Natural killer cell (primary cell): ENCODE results near the gene WDR37. TPM values are rescaled to one million over a fixed set of nuclear protein-coding genes. Genes with fewer than 3 reads are reported as not detected.

Experiments used
- ATAC-seq, 3 donors: fragments of 150-1000 bp in 2 of 3; fragments of 200-7000 bp in 1 of 3; cut with Tn5 transposase; 1 replicate in 1 of 3; 2 replicates in 2 of 3; pipeline ENCODE4 v1.10.0; 2021; ENCODE audit warnings: mild to moderate bottlenecking in 2 of 3, moderate library complexity in 2 of 3
- DNase-seq, 2 donors: peaks; one replicate each; pipeline versions ENCODE4 v3.0.0 to v3.0.0-alpha.2; 2013 to 2021; ENCODE audit warnings: mixed read lengths in 1 of 2
- H3K27ac ChIP-seq: one replicate; pipeline ENCODE4 v1.5.1; 2013; ENCODE audit warnings: mild to moderate bottlenecking, low read length
- H3K27me3 ChIP-seq: one replicate; pipeline ENCODE4 v1.6.1; 2013; ENCODE audit warnings: low read length; ENCODE audit not compliant: control insufficient read depth, insufficient read depth
- H3K36me3 ChIP-seq: one replicate; pipeline ENCODE4 v1.6.1; 2013; ENCODE audit warnings: low read length; ENCODE audit not compliant: control insufficient read depth, insufficient read depth
- H3K4me1 ChIP-seq: one replicate; pipeline ENCODE4 v1.6.1; 2013; ENCODE audit warnings: low read length; ENCODE audit not compliant: control insufficient read depth, insufficient read depth
- H3K4me3 ChIP-seq: one replicate; pipeline ENCODE4 v1.5.1; 2013; ENCODE audit warnings: low read length
- H3K9me3 ChIP-seq: one replicate; pipeline ENCODE4 v1.6.1; 2013; ENCODE audit warnings: low read length; ENCODE audit not compliant: control insufficient read depth, insufficient read depth
- H3K27ac Mint-ChIP-seq, 2 donors: one replicate each; pipeline ENCODE4 v1.8.0; 2022; ENCODE audit warnings: mild to moderate bottlenecking in 2 of 2, mixed read lengths in 2 of 2, moderate library complexity in 1 of 2
- H3K27me3 Mint-ChIP-seq, 2 donors: one replicate each; pipeline ENCODE4 v1.8.0; 2022; ENCODE audit warnings: low read depth in 2 of 2, mixed read lengths in 2 of 2
- H3K36me3 Mint-ChIP-seq: one replicate; pipeline ENCODE4 v1.8.0; 2022; ENCODE audit warnings: mixed read lengths
- H3K4me1 Mint-ChIP-seq, 2 donors: one replicate each; pipeline ENCODE4 v1.8.0; 2022; ENCODE audit warnings: mixed read lengths in 2 of 2
- H3K4me3 Mint-ChIP-seq: one replicate; pipeline ENCODE4 v1.8.0; 2022; ENCODE audit warnings: mild to moderate bottlenecking, moderate library complexity, mixed read lengths
- H3K9me3 Mint-ChIP-seq, 2 donors: one replicate each; pipeline ENCODE4 v1.8.0; 2022; ENCODE audit warnings: mixed read lengths in 2 of 2
- WGBS: methylation state at CpG from one replicate; pipeline ENCODE4 v1.1.7; 2013; ENCODE audit warnings: missing lambda C conversion rate; ENCODE audit not compliant: insufficient coverage; 5-methylcytosine and 5-hydroxymethylcytosine counted together
- intact Hi-C: fragments of 100-400 bp; cut with micrococcal nuclease; formaldehyde crosslinking; loops from one replicate; pipeline ENCODE4 v1.14.2; 2022
- total RNA-seq, 4 donors: library from RNA; stranded (reverse); fragments of 120-200 nt in 1 of 4; gene quantifications; one replicate each; pipeline versions ENCODE4 v1.2.3 to v1.2.4, GENCODE V29; 2013 to 2022
- TF ChIP-seq, protein P1 (sequence below): fragments of 200-600 bp; IDR thresholded peaks from one replicate; pipeline ENCODE4 v1.8.0; 2022; ENCODE audit warnings: antibody characterized with exemption

WDR37 gene
- total RNA-seq, 3 donors from 2014 or later (not counting 1 experiment from before 2014, with no cell fraction given) = 56.3 to 59.6 (median 57.6) TPM

DNA sequence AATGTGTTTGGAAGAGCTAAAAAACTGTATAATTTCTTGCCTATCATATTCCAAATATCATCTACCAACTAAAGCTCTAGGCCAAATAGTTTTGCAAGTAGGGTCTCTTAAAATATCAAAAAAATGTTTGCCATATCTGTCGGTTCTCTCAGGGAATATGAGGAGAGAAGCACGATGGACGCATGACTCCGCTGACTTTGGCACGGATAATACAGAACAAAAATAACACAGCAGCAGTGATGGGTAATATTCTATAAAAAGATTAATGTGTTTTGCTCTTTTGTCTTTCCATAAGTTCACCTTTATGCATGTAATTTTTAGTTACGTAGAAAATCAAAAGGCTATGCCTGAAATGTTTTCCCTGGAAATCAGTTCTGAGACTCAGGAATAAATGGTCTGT, 29.6 kb upstream of the WDR37 start:
- no peaks in the 10 kb centered on the region for H3K9me3 Mint-ChIP-seq
- intact Hi-C loops = no loop called here
- DNase-seq = no peak

DNA sequence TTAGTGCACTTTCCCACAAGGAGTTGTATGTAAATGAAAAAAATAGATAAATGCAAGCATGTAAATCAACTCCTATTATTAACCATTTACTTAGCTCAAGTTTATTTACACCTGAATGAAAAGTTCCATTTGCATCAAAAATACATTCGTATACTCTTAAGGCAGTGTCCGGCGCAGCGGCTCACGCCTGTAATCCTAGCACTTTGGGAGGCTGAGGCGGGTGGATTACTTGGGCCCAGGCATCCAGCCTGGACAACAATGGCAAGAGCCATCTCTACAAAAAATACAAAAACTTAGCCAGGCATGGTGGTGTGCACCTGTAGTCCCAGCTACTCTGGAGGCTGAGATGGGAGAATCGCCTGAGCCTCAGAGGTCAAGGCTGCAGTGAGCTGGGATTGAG, 26.3 kb upstream of the WDR37 start:
- Histone ChIP-seq H3K4me3 (no peak overlapping the region), H3K4me1 (no peaks in the 10 kb centered on the region), H3K27ac (no peak overlapping the region), H3K36me3 (no peaks in the 10 kb centered on the region), H3K9me3 (no peaks in the 10 kb centered on the region), H3K27me3 (no peaks in the 10 kb centered on the region)
- no peak for DNase-seq
- no peaks in the 10 kb centered on the region for H3K9me3 Mint-ChIP-seq
- intact Hi-C loops = no loop called here
- 99% methylated on average over 7 of the region's 7 CpGs for WGBS
- H3K27me3 Mint-ChIP-seq = no peaks in the 10 kb centered on the region
- TF ChIP-seq, protein P1, sequence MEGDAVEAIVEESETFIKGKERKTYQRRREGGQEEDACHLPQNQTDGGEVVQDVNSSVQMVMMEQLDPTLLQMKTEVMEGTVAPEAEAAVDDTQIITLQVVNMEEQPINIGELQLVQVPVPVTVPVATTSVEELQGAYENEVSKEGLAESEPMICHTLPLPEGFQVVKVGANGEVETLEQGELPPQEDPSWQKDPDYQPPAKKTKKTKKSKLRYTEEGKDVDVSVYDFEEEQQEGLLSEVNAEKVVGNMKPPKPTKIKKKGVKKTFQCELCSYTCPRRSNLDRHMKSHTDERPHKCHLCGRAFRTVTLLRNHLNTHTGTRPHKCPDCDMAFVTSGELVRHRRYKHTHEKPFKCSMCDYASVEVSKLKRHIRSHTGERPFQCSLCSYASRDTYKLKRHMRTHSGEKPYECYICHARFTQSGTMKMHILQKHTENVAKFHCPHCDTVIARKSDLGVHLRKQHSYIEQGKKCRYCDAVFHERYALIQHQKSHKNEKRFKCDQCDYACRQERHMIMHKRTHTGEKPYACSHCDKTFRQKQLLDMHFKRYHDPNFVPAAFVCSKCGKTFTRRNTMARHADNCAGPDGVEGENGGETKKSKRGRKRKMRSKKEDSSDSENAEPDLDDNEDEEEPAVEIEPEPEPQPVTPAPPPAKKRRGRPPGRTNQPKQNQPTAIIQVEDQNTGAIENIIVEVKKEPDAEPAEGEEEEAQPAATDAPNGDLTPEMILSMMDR = no peak
- ATAC-seq = no peak
- no peak overlapping the region for H3K27ac Mint-ChIP-seq
- no peaks in the 10 kb centered on the region for H3K4me1 Mint-ChIP-seq
- no peaks in the 10 kb centered on the region for H3K36me3 Mint-ChIP-seq
- no peak overlapping the region for H3K4me3 Mint-ChIP-seq

More for the DNA sequence above, 29.6 kb upstream of the WDR37 start:
- peaks cover 0 to 1% of the 10 kb centered on the region in 2 donors for H3K4me1 Mint-ChIP-seq
- WGBS = 98% methylated on average over 6 of the region's 6 CpGs
- TF ChIP-seq, protein P1 = no peak
- ATAC-seq = no peak
- H3K27me3 Mint-ChIP-seq = no peaks in the 10 kb centered on the region
- no peaks in the 10 kb centered on the region for H3K27me3 ChIP-seq
- no peaks in the 10 kb centered on the region for H3K36me3 Mint-ChIP-seq
- no peak overlapping the region for H3K27ac ChIP-seq
- no peaks in the 10 kb centered on the region for H3K4me1 ChIP-seq
- no peak overlapping the region for H3K27ac Mint-ChIP-seq
- no peaks in the 10 kb centered on the region for H3K36me3 ChIP-seq
- no peak overlapping the region for H3K4me3 ChIP-seq
- H3K4me3 Mint-ChIP-seq = no peak overlapping the region
- no peaks in the 10 kb centered on the region for H3K9me3 ChIP-seq

DNA sequence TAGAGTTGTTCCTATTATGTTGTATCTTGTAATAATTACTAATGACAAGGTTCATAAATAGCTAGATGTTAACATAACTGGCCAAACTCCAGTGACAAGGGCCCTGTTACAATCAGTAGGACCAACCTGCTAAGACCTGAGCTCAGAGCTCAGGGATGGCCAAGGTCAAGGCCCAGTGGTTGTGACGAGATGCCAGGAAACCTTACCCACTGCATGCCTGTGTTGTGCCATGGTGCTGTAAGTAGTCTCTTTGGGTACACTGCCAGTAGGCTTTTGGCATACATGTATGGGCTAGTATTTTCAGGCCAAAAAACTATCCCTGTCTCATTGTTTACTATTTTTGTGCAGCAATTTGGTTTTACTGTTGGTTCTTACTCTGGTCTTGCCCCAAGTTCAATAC, 22.6 kb upstream of the WDR37 start:
- no peaks in the 10 kb centered on the region for H3K9me3 Mint-ChIP-seq
- TF ChIP-seq, protein P1 = no peak
- no peak overlapping the region for H3K4me3 ChIP-seq
- WGBS = 86% methylated on average over 1 of the region's 1 CpG
- H3K9me3 ChIP-seq = no peaks in the 10 kb centered on the region
- no peak overlapping the region for H3K27ac Mint-ChIP-seq
- H3K27ac ChIP-seq = no peak overlapping the region
- H3K27me3 ChIP-seq = no peaks in the 10 kb centered on the region
- H3K4me3 Mint-ChIP-seq = no peak overlapping the region
- ATAC-seq (no peak), DNase-seq (no peak)
- intact Hi-C loops = no loop called here
- peaks cover 7% of the 10 kb centered on the region for H3K36me3 ChIP-seq
- H3K36me3 Mint-ChIP-seq = no peaks in the 10 kb centered on the region
- H3K4me1 ChIP-seq = no peaks in the 10 kb centered on the region
- H3K27me3 Mint-ChIP-seq = no peaks in the 10 kb centered on the region
- peaks cover 0 to 8% of the 10 kb centered on the region in 2 donors for H3K4me1 Mint-ChIP-seq

DNA sequence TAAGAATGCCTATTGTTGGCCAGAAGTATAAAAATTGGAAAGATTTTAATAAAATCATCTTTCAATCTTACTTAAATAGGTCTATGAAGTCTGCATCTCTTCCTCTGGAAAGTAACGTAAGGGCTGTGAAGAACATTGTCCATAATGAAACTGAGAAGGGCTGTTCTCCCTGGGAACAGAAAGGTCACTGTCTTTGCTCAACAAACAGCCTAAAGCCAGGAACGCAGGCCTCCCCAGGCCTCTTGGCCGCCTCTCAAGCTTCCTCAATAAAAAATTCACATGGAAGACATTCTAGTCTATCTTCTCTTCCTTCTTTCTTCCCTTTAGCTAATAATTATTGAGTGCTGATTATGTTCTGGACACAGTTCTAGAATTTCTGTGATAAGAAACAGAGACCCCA, 21.4 kb upstream of the WDR37 start:
- Mint-ChIP-seq H3K4me1 (peaks cover 0 to 8% of the 10 kb centered on the region in 2 donors), H3K27ac (no peak overlapping the region), H3K36me3 (no peaks in the 10 kb centered on the region), H3K4me3 (no peak overlapping the region), H3K27me3 (no peaks in the 10 kb centered on the region), H3K9me3 (no peaks in the 10 kb centered on the region)
- DNase-seq (no peak), ATAC-seq (no peak)
- TF ChIP-seq, protein P1 = no peak
- H3K4me1 ChIP-seq = no peaks in the 10 kb centered on the region
- no peak overlapping the region for H3K4me3 ChIP-seq
- no peaks in the 10 kb centered on the region for H3K27me3 ChIP-seq
- H3K27ac ChIP-seq = no peak overlapping the region
- 96% methylated on average over 3 of the region's 3 CpGs for whole genome bisulfite sequencing
- H3K36me3 ChIP-seq = peaks cover 10% of the 10 kb centered on the region
- intact Hi-C loops = no loop called here
- H3K9me3 ChIP-seq = no peaks in the 10 kb centered on the region
